ENCODE results near the gene CD3D.
"Not testable (repeated sequence)": the region's sequence is repeated elsewhere in the genome, so short reads cannot be mapped to it uniquely, and the experiment has no call there.

Gene CD3D

GRCh38 chr11:118322721-118323120, 19.8 kb downstream of the CD3D start:
- H3K36me3 Mint-ChIP-seq (ENCODE audit: insufficient read depth): peaks cover 23% of the 10 kb centered on the region
- H3K27ac Mint-ChIP-seq: no peak overlapping the region

GRCh38 chr11:118321386-118322082, 21.0 kb downstream of the CD3D start:
- H3K27ac Mint-ChIP-seq: peak overlapping the region in 1 of 2 donors; percentile 74
- no peak for DNase-seq

More at GRCh38 chr11:118322721-118323120, 19.8 kb downstream of the CD3D start:
- ATAC-seq (replicated peaks) (no peak), DNase-seq (no peak)
- no peak overlapping the region for H3K4me3 Mint-ChIP-seq
- no peaks in the 10 kb centered on the region for H3K27me3 Mint-ChIP-seq
- H3K4me1 Mint-ChIP-seq (ENCODE audit: low read depth in 2 of 2): peaks cover 36 to 38% of the 10 kb centered on the region in 2 donors
- H3K9me3 Mint-ChIP-seq: no peaks in the 10 kb centered on the region

GRCh38 chr11:118320515-118320914, 22.0 kb downstream of the CD3D start:
- H3K27me3 Mint-ChIP-seq: no peaks in the 10 kb centered on the region
- peaks cover 53 to 56% of the 10 kb centered on the region in 2 donors for H3K4me1 Mint-ChIP-seq (ENCODE audit: low read depth in 2 of 2)
- H3K27ac Mint-ChIP-seq: peak overlapping the region; percentile 71 to 90
- DNase-seq (no peak), ATAC-seq (replicated peaks) (no peak)
- peak overlapping the region; percentile 11 to 41 for H3K4me3 Mint-ChIP-seq
- H3K9me3 Mint-ChIP-seq: no peaks in the 10 kb centered on the region
- H3K36me3 Mint-ChIP-seq (ENCODE audit: insufficient read depth): peaks cover 30% of the 10 kb centered on the region

More at GRCh38 chr11:118321386-118322082, 21.0 kb downstream of the CD3D start:
- no peaks in the 10 kb centered on the region for H3K27me3 Mint-ChIP-seq
- H3K36me3 Mint-ChIP-seq (ENCODE audit: insufficient read depth): peaks cover 29% of the 10 kb centered on the region
- ATAC-seq (replicated peaks): no peak
- peak overlapping the region in 1 of 2 donors; percentile 44 for H3K4me3 Mint-ChIP-seq
- peaks cover 45 to 46% of the 10 kb centered on the region in 2 donors for H3K4me1 Mint-ChIP-seq (ENCODE audit: low read depth in 2 of 2)
- H3K9me3 Mint-ChIP-seq: no peaks in the 10 kb centered on the region

GRCh38 chr11:118319337-118319707, 23.2 kb downstream of the CD3D start:
- Mint-ChIP-seq H3K4me1 (ENCODE audit: low read depth in 2 of 2) (peaks cover 59 to 62% of the 10 kb centered on the region in 2 donors), H3K27ac (peak overlapping the region; percentile 75 to 90)

GRCh38 chr11:118318581-118319336, 23.7 kb downstream of the CD3D start:
- H3K27me3 Mint-ChIP-seq: no peaks in the 10 kb centered on the region
- peaks cover 63 to 65% of the 10 kb centered on the region in 2 donors for H3K4me1 Mint-ChIP-seq (ENCODE audit: low read depth in 2 of 2)
- ATAC-seq (replicated peaks) (no peak), DNase-seq (no peak)
- H3K27ac Mint-ChIP-seq: peak overlapping the region; percentile 75 to 90
- H3K4me3 Mint-ChIP-seq: peak overlapping the region; percentile 15 to 41
- no peaks in the 10 kb centered on the region for H3K9me3 Mint-ChIP-seq
- peaks cover 44% of the 10 kb centered on the region for H3K36me3 Mint-ChIP-seq (ENCODE audit: insufficient read depth)

More at GRCh38 chr11:118319337-118319707, 23.2 kb downstream of the CD3D start:
- no peaks in the 10 kb centered on the region for H3K9me3 Mint-ChIP-seq
- DNase-seq (no peak), ATAC-seq (replicated peaks) (no peak)
- peak overlapping the region; percentile 11 to 41 for H3K4me3 Mint-ChIP-seq
- H3K27me3 Mint-ChIP-seq: no peaks in the 10 kb centered on the region
- H3K36me3 Mint-ChIP-seq (ENCODE audit: insufficient read depth): peaks cover 38% of the 10 kb centered on the region

GRCh38 chr11:118318124-118318523, 24.4 kb downstream of the CD3D start:
- no peaks in the 10 kb centered on the region for H3K9me3 Mint-ChIP-seq
- ATAC-seq (replicated peaks) (no peak), DNase-seq (no peak)
- peak overlapping the region; percentile 15 to 31 for H3K4me3 Mint-ChIP-seq
- peaks cover 45% of the 10 kb centered on the region for H3K36me3 Mint-ChIP-seq (ENCODE audit: insufficient read depth)
- peak overlapping the region; percentile 11 to 90 for H3K27ac Mint-ChIP-seq
- peaks cover 66 to 69% of the 10 kb centered on the region in 2 donors for H3K4me1 Mint-ChIP-seq (ENCODE audit: low read depth in 2 of 2)
- H3K27me3 Mint-ChIP-seq: no peaks in the 10 kb centered on the region

GRCh38 chr11:118314988-118315411, 27.5 kb downstream of the CD3D start:
- Mint-ChIP-seq H3K36me3 (ENCODE audit: insufficient read depth) (peaks cover 64% of the 10 kb centered on the region), H3K27ac (peak overlapping the region; percentile 90 to 93), H3K4me1 (ENCODE audit: low read depth in 2 of 2) (peaks cover 63 to 75% of the 10 kb centered on the region in 2 donors), H3K27me3 (no peaks in the 10 kb centered on the region), H3K4me3 (peak overlapping the region; percentile 58 to 78), H3K9me3 (no peaks in the 10 kb centered on the region)
- no peak for ATAC-seq (replicated peaks)
- no peak for DNase-seq

- H3K27ac Mint-ChIP-seq: peak overlapping the region in 1 of 2 donors; percentile 83
- H3K4me3 Mint-ChIP-seq: no peak overlapping the region
- no peaks in the 10 kb centered on the region for H3K9me3 Mint-ChIP-seq
- ATAC-seq (replicated peaks) (no peak), DNase-seq (no peak)
- H3K27me3 Mint-ChIP-seq: no peaks in the 10 kb centered on the region
- H3K36me3 Mint-ChIP-seq (ENCODE audit: insufficient read depth): peaks cover 75% of the 10 kb centered on the region
- peaks cover 60 to 70% of the 10 kb centered on the region in 2 donors for H3K4me1 Mint-ChIP-seq (ENCODE audit: low read depth in 2 of 2)
These were observed 29.3 kb downstream of the CD3D start for GRCh38 chr11:118313242-118313641.

GRCh38 chr11:118312328-118312727, 30.2 kb downstream of the CD3D start:
- H3K27ac Mint-ChIP-seq: peak overlapping the region; percentile 83 to 99
- peak overlapping the region in 1 of 2 donors; percentile 3 for H3K4me3 Mint-ChIP-seq
- H3K36me3 Mint-ChIP-seq (ENCODE audit: insufficient read depth): peaks cover 79% of the 10 kb centered on the region

GRCh38 chr11:118311518-118311917, 31.0 kb downstream of the CD3D start:
- Mint-ChIP-seq H3K4me1 (ENCODE audit: low read depth in 2 of 2) (peaks cover 61 to 73% of the 10 kb centered on the region in 2 donors), H3K9me3 (no peaks in the 10 kb centered on the region), H3K27me3 (no peaks in the 10 kb centered on the region), H3K27ac (peak overlapping the region; percentile 83 to 99), H3K36me3 (ENCODE audit: insufficient read depth) (peaks cover 74% of the 10 kb centered on the region), H3K4me3 (peak overlapping the region in 1 of 2 donors; percentile 38)
- ATAC-seq (replicated peaks) (no peak), DNase-seq (no peak)

More at GRCh38 chr11:118312328-118312727, 30.2 kb downstream of the CD3D start:
- ATAC-seq (replicated peaks) (no peak), DNase-seq (no peak)
- Mint-ChIP-seq H3K9me3 (no peaks in the 10 kb centered on the region), H3K4me1 (ENCODE audit: low read depth in 2 of 2) (peaks cover 61 to 72% of the 10 kb centered on the region in 2 donors), H3K27me3 (no peaks in the 10 kb centered on the region)

GRCh38 chr11:118310781-118311485, 31.6 kb downstream of the CD3D start:
- Mint-ChIP-seq H3K27ac (peak overlapping the region; percentile 83 to 99), H3K4me3 (peak overlapping the region in 1 of 2 donors; percentile 38)

GRCh38 chr11:118310271-118310670, 32.2 kb downstream of the CD3D start:
- peak overlapping the region; percentile 44 to 99 for H3K27ac Mint-ChIP-seq
- peak overlapping the region; percentile 23 to 38 for H3K4me3 Mint-ChIP-seq
- H3K36me3 Mint-ChIP-seq (ENCODE audit: insufficient read depth): peaks cover 73% of the 10 kb centered on the region
- no peaks in the 10 kb centered on the region for H3K9me3 Mint-ChIP-seq
- H3K27me3 Mint-ChIP-seq: no peaks in the 10 kb centered on the region
- H3K4me1 Mint-ChIP-seq (ENCODE audit: low read depth in 2 of 2): peaks cover 57 to 68% of the 10 kb centered on the region in 2 donors
- DNase-seq (no peak), ATAC-seq (replicated peaks) (no peak)

More at GRCh38 chr11:118310781-118311485, 31.6 kb downstream of the CD3D start:
- H3K9me3 Mint-ChIP-seq: no peaks in the 10 kb centered on the region
- no peaks in the 10 kb centered on the region for H3K27me3 Mint-ChIP-seq
- DNase-seq (no peak), ATAC-seq (replicated peaks) (no peak)
- H3K36me3 Mint-ChIP-seq (ENCODE audit: insufficient read depth): peaks cover 73% of the 10 kb centered on the region
- H3K4me1 Mint-ChIP-seq (ENCODE audit: low read depth in 2 of 2): peaks cover 59 to 71% of the 10 kb centered on the region in 2 donors

- Mint-ChIP-seq H3K27ac (peak overlapping the region; percentile 35 to 99), H3K36me3 (ENCODE audit: insufficient read depth) (peaks cover 73% of the 10 kb centered on the region), H3K4me3 (peak overlapping the region; percentile 96 to 99), H3K4me1 (ENCODE audit: low read depth in 2 of 2) (peaks cover 59 to 74% of the 10 kb centered on the region in 2 donors)
- DNase-seq; H3K27me3 Mint-ChIP-seq; ATAC-seq (replicated peaks); H3K9me3 Mint-ChIP-seq: not testable (repeated sequence)
These were observed 33.4 kb downstream of the CD3D start for GRCh38 chr11:118308995-118309528.

All from effector memory CD8-positive, alpha-beta T cell (primary cell).